GM12878 (cell line): ENCODE data around the gene KLF11. TPM values are rescaled to one million over a fixed set of nuclear protein-coding genes. Genes with fewer than 3 reads are reported as not detected.

ENCODE experiments used
- ATAC-seq: fragments of 200-7000 bp; cut with Tn5 transposase; 3 replicates; pipeline ENCODE4 v1.9.1; 2020; ENCODE audit warnings: mild to moderate bottlenecking, moderate library complexity
- BruUV-seq: library from RNA; stranded (reverse); fragments of 400-500 nt; replicated peaks from 2 replicates; lab custom pipeline; 2021; lab: Mats Ljungman, UMichigan
- CTCF ChIA-PET: fragments of 300-600 bp; sonication (Branson Sonifier 250); formaldehyde crosslinking; extraction: SDS; loops from one replicate; lab custom pipeline; 2021; ENCODE audit warnings: inconsistent platforms; lab: Yijun Ruan, JAX
- POLR2A ChIA-PET: fragments of 350-600 bp; formaldehyde crosslinking; extraction: SDS; loops from one replicate; lab custom pipeline; 2021; ENCODE audit warnings: inconsistent platforms; lab: Charles Lee
- RAD21 ChIA-PET: fragments of 300-600 bp; sonication (Branson Sonifier 250); formaldehyde crosslinking; loops from one replicate; lab custom pipeline; 2023; ENCODE audit warnings: antibody characterized with exemption; ENCODE audit not compliant: unreplicated experiment; lab: Charles Lee
- SMC1A ChIA-PET: fragments of 300-600 bp; sonication (Branson Sonifier 250); formaldehyde crosslinking; loops from one replicate; lab custom pipeline; 2023; ENCODE audit not compliant: unreplicated experiment, uncharacterized antibody; lab: Charles Lee
- DNase-seq: peaks from one replicate; pipeline ENCODE4 v3.0.0-alpha.2; 2011; ENCODE audit warnings: low read depth, low spot score
- FAIRE-seq: peaks from 3 replicates; lab custom pipeline; 2011; peaks lifted over from hg19 to GRCh38; lab: Jason Lieb, UNC
- H2AFZ ChIP-seq: 2 replicates; pipeline ENCODE4 v1.6.0; 2011; ENCODE audit warnings: low read depth, low read length, control low read depth; ENCODE audit not compliant: control insufficient read depth
- H3K27ac ChIP-seq: 2 replicates; pipeline ENCODE4 v1.5.1; 2011; ENCODE audit warnings: control low read depth; ENCODE audit not compliant: control insufficient read depth, insufficient read depth
- H3K27me3 ChIP-seq, 2 experiments: replicated peaks in 1 of 2; 2 replicates each; pipeline versions ENCODE4 v1.6.0 to v1.6.1; 2011; ENCODE audit warnings: low read length in 1 of 2; ENCODE audit not compliant: control insufficient read depth in 2 of 2, insufficient read depth in 2 of 2
- H3K36me3 ChIP-seq, 2 experiments: 2 replicates each; pipeline ENCODE4 v1.5.1; 2011; ENCODE audit warnings: low read length in 1 of 2; ENCODE audit not compliant: control insufficient read depth in 2 of 2, insufficient read depth in 2 of 2
- H3K4me1 ChIP-seq: 2 replicates; pipeline ENCODE4 v1.6.1; 2011; ENCODE audit warnings: mild to moderate bottlenecking, low read length, moderate library complexity, mixed read lengths; ENCODE audit not compliant: control insufficient read depth, insufficient read depth
- H3K4me2 ChIP-seq: 2 replicates; pipeline ENCODE4 v1.6.0; 2011; ENCODE audit warnings: control low read depth; ENCODE audit not compliant: control insufficient read depth, insufficient read depth
- H3K4me3 ChIP-seq: fragments of 200-600 bp; sonication (generic); 2 replicates; pipeline ENCODE4 v1.5.1; 2016
- H3K79me2 ChIP-seq: 2 replicates; pipeline ENCODE4 v1.6.0; 2011; ENCODE audit warnings: low read length; ENCODE audit not compliant: control insufficient read depth, insufficient read depth
- H3K9ac ChIP-seq: 2 replicates; pipeline ENCODE4 v1.8.0; 2011; ENCODE audit warnings: low read length, control low read depth, mixed read lengths; ENCODE audit not compliant: control insufficient read depth, insufficient read depth
- H3K9me3 ChIP-seq: replicated peaks from 3 replicates; pipeline ENCODE4 v1.5.1; 2011; ENCODE audit warnings: mild to moderate bottlenecking, low read length; ENCODE audit not compliant: control insufficient read depth, insufficient read depth
- H4K20me1 ChIP-seq: 2 replicates; pipeline ENCODE4 v1.6.0; 2011; ENCODE audit not compliant: control insufficient read depth, insufficient read depth
- BHLHE40 ChIP-seq, 2 experiments: fragments of 450-650 bp in 1 of 2; IDR thresholded peaks; 2 replicates each; pipeline ENCODE4 v1.6.1; 2011 to 2017; ENCODE audit warnings: low read depth in 2 of 2, borderline replicate concordance in 1 of 2, improper control_type of control experiment in 1 of 2, low read length in 1 of 2, mild to moderate bottlenecking in 1 of 2
- CBX5 ChIP-seq: sonication (generic); IDR thresholded peaks from 2 replicates; pipeline ENCODE4 v1.6.1; 2016; ENCODE audit warnings: low read depth, moderate library complexity, mild to moderate bottlenecking, inconsistent platforms
- EP300 ChIP-seq, 2 experiments: fragments of 150-350 bp in 1 of 2; IDR thresholded peaks; 2 replicates each; pipeline ENCODE4 v1.6.1; 2011 to 2012; ENCODE audit warnings: low read depth in 2 of 2, low read length in 2 of 2, borderline replicate concordance in 1 of 2, improper control_type of control experiment in 1 of 2, inconsistent platforms in 1 of 2; ENCODE audit not compliant: control insufficient read depth in 1 of 2
- ESRRA ChIP-seq: IDR thresholded peaks from 2 replicates; pipeline ENCODE4 v1.6.1; 2012; ENCODE audit warnings: mild to moderate bottlenecking, low read length, improper control_type of control experiment
- JUND ChIP-seq: IDR thresholded peaks from 2 replicates; pipeline ENCODE4 v1.6.1; 2012; ENCODE audit warnings: low read depth, mild to moderate bottlenecking, low read length, improper control_type of control experiment, moderate library complexity
- MTA2 ChIP-seq: fragments of 450-650 bp; IDR thresholded peaks from 2 replicates; pipeline ENCODE4 v1.6.1; 2016; ENCODE audit warnings: low read depth, mild to moderate bottlenecking, moderate library complexity
- MXI1 ChIP-seq: fragments of 150-350 bp; IDR thresholded peaks from 2 replicates; pipeline ENCODE4 v1.6.1; 2011; ENCODE audit warnings: low read depth, mild to moderate bottlenecking, inconsistent platforms, low read length, improper control_type of control experiment
- NKRF ChIP-seq: fragments of 450-650 bp; conservative IDR thresholded peaks from 2 replicates; pipeline ENCODE4 v1.6.1; 2017; ENCODE audit warnings: mild to moderate bottlenecking, moderate library complexity
- NR2C1 ChIP-seq: fragments of 450-650 bp; IDR thresholded peaks from 2 replicates; pipeline ENCODE4 v1.6.1; 2017; ENCODE audit warnings: antibody characterized with exemption, mild to moderate bottlenecking, moderate library complexity
- POU2F2 ChIP-seq: IDR thresholded peaks from 3 replicates; pipeline ENCODE4 v1.6.1; 2011; ENCODE audit warnings: low read depth, mild to moderate bottlenecking, low read length, borderline replicate concordance
- RELA ChIP-seq: fragments of 450-650 bp; IDR thresholded peaks from 2 replicates; pipeline ENCODE4 v1.8.0; 2014; ENCODE audit warnings: borderline replicate concordance; ENCODE audit not compliant: partially characterized antibody
- REST ChIP-seq: IDR thresholded peaks from 2 replicates; pipeline ENCODE4 v1.6.1; 2012; ENCODE audit warnings: mild to moderate bottlenecking, low read depth, low read length
- SIN3A ChIP-seq: IDR thresholded peaks from 2 replicates; pipeline ENCODE4 v1.6.1; 2012; ENCODE audit warnings: low read depth, low read length, improper control_type of control experiment
- SPI1 ChIP-seq: IDR thresholded peaks from 2 replicates; pipeline ENCODE4 v1.6.1; 2011; ENCODE audit warnings: low read depth, mild to moderate bottlenecking, low read length, moderate library complexity, borderline replicate concordance; ENCODE audit not compliant: insufficient read depth
- TAF1 ChIP-seq: IDR thresholded peaks from 2 replicates; pipeline ENCODE4 v1.6.1; 2011; ENCODE audit warnings: mild to moderate bottlenecking, low read depth, low read length, borderline replicate concordance
- WGBS: methylation state at CpG from one replicate; pipeline ENCODE4 v1.1.6; 2016; ENCODE audit warnings: low lambda C conversion rate; ENCODE audit not compliant: insufficient replicate concordance, insufficient coverage; ENCODE audit errors: missing lambda C conversion rate; 5-methylcytosine and 5-hydroxymethylcytosine counted together
- in situ Hi-C: fragments of 300-500 bp; cut with MboI; formaldehyde crosslinking; loops from 9 replicates; pipeline ENCODE4 v1.14.3; 2018; ENCODE audit warnings: mixed read lengths
- intact Hi-C: fragments of 100-400 bp; cut with micrococcal nuclease; formaldehyde crosslinking; loops from one replicate; pipeline ENCODE4 v1.14.2; 2022; ENCODE audit not compliant: unreplicated experiment
- polyA plus RNA-seq, 11 experiments: library from polyadenylated mRNA; depleted of rRNA in 4 of 11; unstranded in 6 of 11; stranded (reverse) in 5 of 11; fragments of >200 nt; fragmentation: Nextera tagmentation in 4 of 11; fragmentation: Illumina TruSeq in 1 of 11; extraction: Ambion mirVana in 4 of 11; extraction: Trizol in 1 of 11; gene quantifications; 1 replicate in 1 of 11; 2 replicates in 10 of 11; pipeline versions ENCODE4 v1.2.1 to v1.2.3, GENCODE V29; 2011 to 2016; ENCODE audit warnings: inconsistent platforms in 2 of 11, missing spikeins in 2 of 11, low read depth in 1 of 11
- total RNA-seq, 4 experiments: library from RNA; depleted of rRNA in 3 of 4; stranded (reverse); fragments of >200 nt in 3 of 4; fragmentation: Illumina TruSeq in 1 of 4; extraction: Trizol in 1 of 4; gene quantifications; 2 replicates each; pipeline versions ENCODE4 v1.2.1 to v1.2.3, GENCODE V29; 2013 to 2021
- TF ChIP-seq, protein P1 (sequence below): fragments of 450-650 bp; IDR thresholded peaks from 2 replicates; pipeline ENCODE4 v1.6.1; 2017; ENCODE audit warnings: low read depth, mild to moderate bottlenecking, moderate library complexity

Gene KLF11
- total and polyA plus RNA-seq, 10 of the 15 experiments (the other 5 are each of a cell fraction or from before 2014, with no cell fraction given), result 0.03 to 0.54 (median 0.14) TPM; not detected in 1

DNA sequence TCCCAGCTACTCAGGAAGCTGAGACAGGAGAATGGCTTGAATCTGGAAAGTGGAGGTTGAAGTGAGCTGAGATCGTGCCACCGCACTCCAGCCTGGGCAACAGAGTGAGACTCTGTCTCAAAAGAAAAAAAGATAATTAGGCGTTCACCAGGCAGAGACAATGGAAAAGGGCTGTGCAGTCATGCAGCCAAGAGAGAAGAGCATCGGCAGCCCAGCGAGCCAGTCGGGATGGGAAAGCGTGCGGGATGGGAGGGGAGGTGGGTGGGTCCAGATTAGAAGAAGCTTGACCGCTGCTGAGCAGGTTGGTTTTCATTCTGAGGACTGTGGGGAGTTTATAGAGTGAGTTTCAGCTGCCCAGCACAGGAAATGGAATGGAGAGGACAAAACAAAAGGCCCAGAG lies 51.8 kb downstream of the KLF11 start:
- H3K79me2 ChIP-seq, result no peaks in the 10 kb centered on the region
- no peak overlapping the region for H3K27ac ChIP-seq
- H3K9me3 ChIP-seq, result peaks cover 3% of the 10 kb centered on the region; the same call in 1 of the 3 replicates
- ChIA-PET RAD21 (interaction anchor here (0.7 to 4.1 kb wide), 3 partner anchors 17 to 23 kb away, joined by 3 to 115 read pairs (median 39); partner anchors contain the start of gene CYS1), POLR2A (interaction anchor here (1.3 to 3.2 kb wide), 2 partner anchors 10 to 16 kb away, joined by 7 to 17 read pairs; partner anchors contain the start of gene CYS1), SMC1A (interaction anchor here (0.7 to 12.5 kb wide), 7 partner anchors 10 to 314 kb away, joined by 3 to 236 read pairs (median 3); no protein-coding TSS in a partner anchor), CTCF (interaction anchor here (0.7 to 31.8 kb wide), 8 partner anchors 9 to 340 kb away, joined by 3 to 983 read pairs (median 5); partner anchors contain the start of gene CYS1)
- intact Hi-C loops, result no loop called here
- no peak overlapping the region for H3K9ac ChIP-seq
- H3K27me3 ChIP-seq, result no peaks in the 10 kb centered on the region
- peaks cover 12% of the 10 kb centered on the region for H3K4me1 ChIP-seq
- H2AFZ ChIP-seq, result no peak overlapping the region
- 74% methylated on average over 9 of the region's 9 CpGs for WGBS
- DNase-seq, result no peak
- no TSS peak for BruUV-seq
- ATAC-seq, result no peak
- H3K36me3 ChIP-seq, result no peaks in the 10 kb centered on the region
- in situ Hi-C loops, result no loop called here
- FAIRE-seq, result no peak
- no peak overlapping the region for H3K4me3 ChIP-seq
- no peaks in the 10 kb centered on the region for H4K20me1 ChIP-seq
- H3K4me2 ChIP-seq, result no peak overlapping the region
- TF ChIP-seq CBX5 (no peak), BHLHE40 (IDR thresholded peaks at IDR 0.05; ENCODE audit: borderline replicate concordance in 1 of 2, low read depth in 2 of 2, low read length in 1 of 2) (no peak), EP300 (IDR thresholded peaks at IDR 0.05; ENCODE audit: borderline replicate concordance in 1 of 2, control insufficient read depth in 1 of 2, low read depth in 2 of 2, low read length in 2 of 2) (no peak), SPI1 (no peak), POU2F2 (no peak), ESRRA (no peak), RELA (no peak), MXI1 (no peak), JUND (no peak), MTA2 (no peak), REST (no peak), SIN3A (no peak), TAF1 (no peak), NKRF (no peak), NR2C1 (no peak)
- TF ChIP-seq, protein P1, sequence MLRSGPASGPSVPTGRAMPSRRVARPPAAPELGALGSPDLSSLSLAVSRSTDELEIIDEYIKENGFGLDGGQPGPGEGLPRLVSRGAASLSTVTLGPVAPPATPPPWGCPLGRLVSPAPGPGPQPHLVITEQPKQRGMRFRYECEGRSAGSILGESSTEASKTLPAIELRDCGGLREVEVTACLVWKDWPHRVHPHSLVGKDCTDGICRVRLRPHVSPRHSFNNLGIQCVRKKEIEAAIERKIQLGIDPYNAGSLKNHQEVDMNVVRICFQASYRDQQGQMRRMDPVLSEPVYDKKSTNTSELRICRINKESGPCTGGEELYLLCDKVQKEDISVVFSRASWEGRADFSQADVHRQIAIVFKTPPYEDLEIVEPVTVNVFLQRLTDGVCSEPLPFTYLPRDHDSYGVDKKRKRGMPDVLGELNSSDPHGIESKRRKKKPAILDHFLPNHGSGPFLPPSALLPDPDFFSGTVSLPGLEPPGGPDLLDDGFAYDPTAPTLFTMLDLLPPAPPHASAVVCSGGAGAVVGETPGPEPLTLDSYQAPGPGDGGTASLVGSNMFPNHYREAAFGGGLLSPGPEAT, result no peak
